ENCODE data around the gene RPTN. TPM values are rescaled to one million over a fixed set of nuclear protein-coding genes. Genes with fewer than 3 reads are reported as not detected.
"Not testable (repeated sequence)": the region's sequence is repeated elsewhere in the genome, so short reads cannot be mapped to it uniquely, and the experiment has no call there.

The RPTN gene
- polyA plus RNA-seq, 4 donors: not detected

DNA sequence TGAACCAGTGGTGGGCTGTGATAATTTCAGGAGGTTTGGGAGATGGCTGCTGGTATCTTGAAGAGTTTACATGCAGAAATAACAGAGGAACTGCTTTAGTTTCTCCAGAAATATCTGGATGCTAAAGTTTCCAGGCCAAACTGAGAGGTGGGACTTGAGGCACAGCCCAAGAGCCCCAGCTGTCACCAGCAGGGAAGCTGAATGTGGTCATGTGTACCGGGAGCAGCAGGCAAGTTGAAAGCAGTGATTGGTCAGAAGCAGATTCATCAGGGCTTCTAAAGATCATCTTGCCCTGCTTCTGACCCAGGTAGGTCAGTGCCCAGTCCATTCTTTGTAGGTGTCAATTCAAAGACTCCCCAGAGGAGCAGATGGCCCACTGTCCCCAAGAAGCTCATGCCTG is 7.9 kb upstream of the RPTN start:
- no peak for DNase-seq (ENCODE audit: low read depth in 4 of 4, low spot score in 2 of 4)

DNA sequence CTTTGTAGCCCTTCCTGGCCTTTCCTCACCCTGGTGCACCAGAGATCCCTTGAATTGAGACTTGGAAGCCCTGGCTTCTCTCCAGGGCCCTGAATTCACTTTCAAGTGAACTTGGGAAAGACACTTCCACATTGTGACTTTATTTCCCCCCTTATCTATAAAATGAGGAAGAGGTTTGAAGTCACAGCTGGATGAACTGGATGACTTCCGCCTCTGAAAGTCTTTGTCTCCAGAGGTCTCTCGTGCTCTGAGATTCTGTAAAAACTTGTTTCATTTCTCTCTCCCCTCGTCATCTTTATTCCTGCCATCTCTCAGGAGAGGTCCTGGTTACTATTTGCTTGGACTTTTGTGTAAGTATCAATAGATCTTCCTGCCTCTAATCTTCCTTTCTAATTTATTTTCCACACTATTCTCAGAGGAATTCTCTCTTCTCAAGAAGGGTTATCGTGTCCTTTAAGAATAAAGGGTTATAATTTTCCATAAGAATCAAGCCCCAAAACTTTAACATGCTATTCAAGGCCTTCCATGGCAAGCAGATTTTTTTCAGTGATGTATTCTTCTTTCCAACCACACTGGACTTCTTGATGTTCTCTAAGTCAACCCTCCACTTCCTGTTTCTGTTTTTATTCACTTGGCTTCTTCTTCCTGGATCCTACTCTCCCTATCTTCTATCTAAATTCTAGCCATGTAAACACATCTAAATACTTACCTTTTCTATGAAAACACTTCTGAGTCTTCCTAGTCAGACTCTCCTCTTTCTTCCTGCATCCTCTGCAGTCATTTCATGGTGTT is 6.5 kb upstream of the RPTN start:
- no peak for DNase-seq (ENCODE audit: low read depth in 4 of 4, low spot score in 2 of 4)

GRCh38 chr1:152164517-152165136 is 5.6 kb upstream of the RPTN start:
- no peak for DNase-seq (ENCODE audit: low read depth in 4 of 4, low spot score in 2 of 4)

DNA sequence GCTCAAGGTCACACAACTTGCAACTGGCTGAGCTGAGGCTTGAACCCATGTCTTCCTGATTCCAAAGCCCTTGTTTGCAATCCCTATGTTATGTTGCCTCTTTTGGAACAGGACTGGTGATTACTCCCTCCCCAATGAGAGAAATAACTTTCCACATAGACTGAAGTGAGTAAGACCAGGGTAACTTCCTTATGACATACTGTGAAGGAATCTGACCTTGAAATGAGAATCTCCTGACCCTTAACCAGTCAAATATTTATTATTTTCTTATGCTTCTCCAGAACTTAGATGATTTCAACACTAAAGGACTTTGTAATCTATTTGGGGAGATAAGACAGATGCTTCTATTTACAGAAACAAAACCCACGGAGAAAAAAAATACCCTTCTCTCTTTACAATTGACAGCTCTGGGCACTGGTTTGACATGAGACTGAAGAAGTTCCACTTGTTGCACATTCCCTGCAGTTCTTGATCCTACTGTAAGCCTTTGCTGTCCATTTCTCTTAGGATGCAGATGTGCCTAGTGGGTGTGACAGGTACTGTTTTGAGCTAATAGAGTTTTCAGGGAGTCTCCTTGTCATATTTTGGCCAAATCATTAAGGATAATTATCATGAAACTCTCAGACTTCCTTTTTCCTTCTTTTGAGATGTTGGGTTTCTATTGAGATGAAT is 3.9 kb upstream of the RPTN start:
- DNase-seq (ENCODE audit: low read depth in 4 of 4, low spot score in 2 of 4): no peak

DNA sequence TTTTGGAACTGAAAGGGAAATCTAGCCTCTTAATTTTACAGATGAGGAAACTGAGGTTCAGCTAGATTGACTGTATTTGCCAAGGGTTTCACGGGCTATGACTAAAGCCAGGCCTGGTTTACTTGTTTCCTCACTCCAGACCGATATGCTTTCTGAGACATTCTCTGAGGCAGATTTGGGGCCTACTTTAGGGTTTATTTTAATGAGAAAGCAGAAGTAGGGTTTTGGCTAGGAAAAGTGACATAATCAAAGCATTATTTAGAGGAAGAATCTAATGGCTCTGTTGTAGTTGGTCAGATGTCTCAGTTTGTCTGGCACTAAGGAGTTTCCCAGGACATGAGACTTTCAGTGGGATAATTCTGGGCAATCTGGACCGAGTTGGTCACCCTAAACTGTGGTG is 1.5 kb upstream of the RPTN start:
- no peak for DNase-seq (ENCODE audit: low read depth in 4 of 4, low spot score in 2 of 4)

GRCh38 chr1:152153996-152154395 is 5.0 kb downstream of the RPTN start:
- DNase-seq (ENCODE audit: low read depth in 4 of 4, low spot score in 2 of 4): no peak

GRCh38 chr1:152151646-152152045 is 7.4 kb downstream of the RPTN start:
- no peak for DNase-seq (ENCODE audit: low read depth in 4 of 4, low spot score in 2 of 4)

DNA sequence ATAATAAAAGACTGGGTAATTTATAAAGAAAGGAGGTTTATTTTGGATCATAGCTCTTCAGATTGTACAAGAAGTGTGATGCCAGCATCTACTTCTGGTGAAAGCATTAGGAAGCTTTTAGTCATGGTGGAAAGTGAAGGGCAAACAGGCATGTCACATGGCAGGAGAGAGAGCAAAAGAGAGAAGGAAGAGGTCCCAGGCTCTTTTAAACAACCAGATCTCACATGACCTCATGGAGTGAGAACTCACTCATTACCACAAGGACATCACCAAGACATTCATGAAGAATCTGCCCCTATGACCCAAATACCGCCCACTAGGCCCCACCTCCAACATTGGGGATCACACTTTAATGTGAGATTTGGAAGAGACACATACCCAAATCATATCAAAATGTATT is 10.0 kb downstream of the RPTN start:
- DNase-seq (ENCODE audit: low read depth in 4 of 4, low spot score in 2 of 4): no peak

GRCh38 chr1:152148051-152148450 is 11.0 kb downstream of the RPTN start:
- DNase-seq (ENCODE audit: low read depth in 4 of 4, low spot score in 2 of 4): no peak

- DNase-seq (ENCODE audit: low read depth in 4 of 4, low spot score in 2 of 4): no peak
Measured at GRCh38 chr1:152145769-152146168, 13.3 kb downstream of the RPTN start.

GRCh38 chr1:152144674-152145183 is 14.3 kb downstream of the RPTN start:
- not testable (repeated sequence) for DNase-seq (ENCODE audit: low read depth in 4 of 4, low spot score in 2 of 4)

- no peak for DNase-seq (ENCODE audit: low read depth in 4 of 4, low spot score in 2 of 4)
Measured at GRCh38 chr1:152143150-152143887, 15.7 kb downstream of the RPTN start.

GRCh38 chr1:152141971-152142584 is 16.9 kb downstream of the RPTN start:
- DNase-seq (ENCODE audit: low read depth in 4 of 4, low spot score in 2 of 4): peak in 3 of 4 donors; percentile 26 to 48 (median 35)

DNA sequence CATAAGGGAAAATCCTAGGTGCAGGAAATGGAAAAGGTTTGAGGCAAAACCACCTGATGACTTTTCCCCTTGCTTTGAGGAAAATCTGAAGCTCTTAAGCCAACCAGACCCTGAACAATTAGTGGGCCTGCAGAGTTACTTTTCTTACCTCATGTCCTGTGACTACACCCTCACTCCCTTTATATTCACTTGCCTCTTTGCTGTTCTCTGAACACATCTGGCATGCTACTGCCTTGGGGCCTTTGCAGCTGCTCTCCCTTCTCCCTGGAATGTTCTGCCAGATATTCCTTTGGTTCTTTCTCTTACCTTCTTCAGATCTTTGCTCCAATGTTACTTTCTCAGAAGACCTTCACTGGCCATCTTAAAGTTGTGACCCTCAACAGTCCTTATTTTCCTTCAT is 21.8 kb downstream of the RPTN start:
- DNase-seq (ENCODE audit: low read depth in 4 of 4, low spot score in 2 of 4): no peak

GRCh38 chr1:152130186-152130585 is 28.8 kb downstream of the RPTN start:
- no peak for DNase-seq (ENCODE audit: low read depth in 4 of 4, low spot score in 2 of 4)

DNA sequence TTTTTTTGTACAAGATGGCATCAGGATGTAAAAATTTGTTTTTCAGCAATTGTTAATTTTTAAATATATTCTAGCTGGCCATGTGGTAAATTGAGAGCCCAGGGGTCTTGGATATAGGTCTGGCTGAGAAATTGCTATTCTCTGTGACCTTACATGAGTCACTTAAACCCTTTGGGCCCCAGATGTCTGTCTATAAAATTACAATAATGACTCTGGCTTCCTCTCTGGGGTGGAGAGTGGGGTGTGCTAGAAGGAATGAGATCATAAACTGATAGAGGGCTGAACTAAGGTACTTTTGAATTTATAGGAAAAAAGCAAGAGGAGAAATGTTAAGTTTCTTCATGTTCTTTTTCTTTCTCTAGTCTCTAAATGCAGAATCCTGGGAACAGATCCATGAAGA is 31.4 kb downstream of the RPTN start:
- DNase-seq (ENCODE audit: low read depth in 4 of 4, low spot score in 2 of 4): no peak

- DNase-seq (ENCODE audit: low read depth in 4 of 4, low spot score in 2 of 4): no peak
Measured at GRCh38 chr1:152125834-152126443, 33.1 kb downstream of the RPTN start.

GRCh38 chr1:152118915-152119314 is 40.1 kb downstream of the RPTN start:
- DNase-seq (ENCODE audit: low read depth in 4 of 4, low spot score in 2 of 4): no peak

- no peak for DNase-seq (ENCODE audit: low read depth in 4 of 4, low spot score in 2 of 4)
Measured at GRCh38 chr1:152115344-152115743, 43.7 kb downstream of the RPTN start, which contains the start of gene TCHH. Gene TCHH (minus strand): TSS chr1:152115444. CDS start chr1:152114080, 1,364 bp downstream.

- DNase-seq (ENCODE audit: low read depth in 4 of 4, low spot score in 2 of 4): no peak
Measured at GRCh38 chr1:152112885-152113432, 46.1 kb downstream of the RPTN start.
